HG03066 (cell line): Measurements from ENCODE around the gene HNRNPH2.

Experiments
- ATAC-seq: cut with Tn5 transposase; IDR thresholded peaks from one replicate; pipeline ENCODE4 v1.9.1; 2021; ENCODE audit warnings: low read depth; ENCODE audit not compliant: unreplicated experiment

Gene HNRNPH2

DNA sequence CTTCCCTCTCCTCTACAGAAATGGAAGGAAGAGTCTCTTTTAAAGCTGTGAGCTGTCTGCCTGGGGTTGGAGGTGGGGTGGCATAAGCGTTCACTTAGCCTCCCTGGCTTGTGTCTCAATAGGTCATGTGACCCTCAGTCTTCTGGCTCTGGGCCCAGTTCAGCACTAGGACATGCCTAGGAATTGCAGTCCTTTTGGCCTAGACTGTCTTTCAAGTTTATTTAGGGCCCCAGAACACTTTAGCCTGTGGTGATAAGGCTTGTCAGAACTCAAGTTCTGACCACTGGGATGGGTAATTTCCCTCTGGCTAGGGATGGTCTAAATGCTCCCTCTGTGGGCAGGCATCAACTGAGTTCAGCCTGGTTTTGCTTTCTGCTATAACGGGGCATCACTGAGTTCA lies 42.9 kb downstream of the HNRNPH2 start:
- ATAC-seq, result no peak

DNA sequence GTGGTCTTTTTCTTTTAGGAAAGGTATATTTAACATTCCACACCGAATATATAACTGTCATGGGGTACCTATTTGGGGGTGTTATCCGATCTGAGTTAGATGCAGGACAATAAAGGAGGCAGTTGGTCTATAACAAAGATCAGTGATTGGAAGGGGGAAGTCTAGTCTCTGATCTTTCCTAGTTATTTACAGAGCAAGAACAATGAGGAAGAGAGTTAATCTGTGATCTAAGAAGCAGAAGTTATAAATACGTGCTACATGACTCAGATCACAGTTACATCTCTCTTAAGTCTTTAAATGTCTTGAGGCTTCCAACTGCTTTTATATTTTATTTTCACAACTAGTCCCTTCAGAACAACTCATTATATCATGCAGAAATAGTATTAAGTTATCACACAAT lies 44.0 kb downstream of the HNRNPH2 start:
- no peak for ATAC-seq

DNA sequence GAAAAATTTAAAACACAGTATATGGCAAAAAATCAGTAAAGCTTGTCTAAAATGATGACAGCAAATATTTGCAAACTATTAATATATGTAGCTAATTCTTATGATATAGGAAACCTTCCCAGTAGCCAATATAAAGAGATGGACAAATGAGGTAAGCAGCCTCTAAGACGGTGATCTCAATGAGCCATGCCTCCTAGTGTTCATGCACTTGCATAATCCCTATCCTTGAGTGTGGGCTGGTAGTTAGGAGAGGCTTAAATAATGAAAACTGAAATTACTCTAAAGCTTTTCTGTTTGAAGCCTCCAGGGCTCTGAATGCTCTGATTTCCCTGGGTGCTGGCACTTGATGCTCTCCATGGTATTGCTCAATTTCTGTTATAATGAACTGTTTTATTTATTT lies 52.6 kb downstream of the HNRNPH2 start:
- no peak for ATAC-seq

DNA sequence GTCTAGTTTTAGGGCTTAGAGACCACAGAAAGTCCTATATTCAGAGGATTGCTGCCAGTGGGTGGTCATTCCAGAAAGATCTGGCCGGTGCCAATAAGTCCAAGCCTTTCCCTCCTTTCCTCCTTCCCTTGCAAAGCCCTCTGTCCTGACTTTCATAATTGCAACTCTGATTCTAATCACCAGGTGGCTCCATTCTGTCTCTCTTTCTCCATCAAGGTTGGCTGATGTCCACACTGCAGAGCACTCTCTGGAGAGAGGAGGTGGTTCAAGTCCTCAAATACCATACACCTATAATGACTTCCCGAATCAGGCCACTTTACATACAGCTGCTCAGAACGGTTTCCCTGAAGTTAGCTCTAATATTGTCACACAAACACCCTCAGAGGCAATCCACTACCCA lies 54.9 kb downstream of the HNRNPH2 start:
- ATAC-seq, result no peak
